ENCODE measurements around the gene TSC22D1.

TSC22D1 gene

DNA sequence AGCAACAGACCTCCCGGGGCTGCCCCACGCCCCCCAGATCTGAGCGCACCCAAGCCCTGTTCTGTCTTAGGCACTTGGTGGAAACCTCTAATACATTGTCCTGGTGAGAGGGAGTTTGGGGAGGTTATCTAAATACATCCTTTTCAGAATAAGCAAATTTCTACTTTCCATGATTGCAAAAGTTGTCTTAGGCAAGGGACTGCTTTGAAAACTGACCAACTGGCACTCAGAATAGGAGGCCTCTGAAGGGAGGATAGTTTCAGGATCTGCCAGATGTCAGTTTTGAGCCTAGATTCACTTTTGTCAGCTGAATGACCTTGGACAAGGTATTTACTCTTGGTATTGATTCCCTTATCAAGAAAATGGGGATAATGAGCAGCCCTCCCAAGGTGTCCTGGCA, 190.7 kb downstream of the TSC22D1 start:
- Histone ChIP-seq H3K9me3 (ENCODE audit: insufficient read depth, low read depth, low read length) (no peaks in the 10 kb centered on the region), H2AK5ac (ENCODE audit: low read length) (no peak overlapping the region), H4K12ac (ENCODE audit: low read depth, low read length) (no peak overlapping the region), H3K27ac (ENCODE audit: low read depth, low read length) (no peak overlapping the region), H3K79me1 (ENCODE audit: low read length) (peaks cover 3% of the 10 kb centered on the region), H3K4ac (ENCODE audit: low read depth, low read length) (no peak overlapping the region), H3K18ac (ENCODE audit: low read length) (no peak overlapping the region), H4K8ac (ENCODE audit: low read depth, low read length) (no peak overlapping the region), H3K36me3 (ENCODE audit: control insufficient read depth in 1 of 2, insufficient read depth in 2 of 2, low read length in 2 of 2) (no peaks in the 10 kb centered on the region), H3K4me2 (ENCODE audit: low read length) (no peak overlapping the region), H3K9ac (ENCODE audit: low read length) (no peak overlapping the region), H2AFZ (ENCODE audit: insufficient read depth, low read length, poor library complexity) (no peak overlapping the region), H3K23ac (ENCODE audit: low read length) (no peak overlapping the region), H2BK12ac (ENCODE audit: low read length) (no peak overlapping the region), H4K91ac (ENCODE audit: low read depth, low read length) (no peak overlapping the region), H2BK5ac (ENCODE audit: low read depth, low read length, poor library complexity) (no peak overlapping the region), H3K4me1 (ENCODE audit: control insufficient read depth in 1 of 2, insufficient read depth in 2 of 2, low read length in 2 of 2) (peaks cover 11 to 14% of the 10 kb centered on the region in 2 experiments), H3K27me3 (ENCODE audit: insufficient read depth, low read length) (no peaks in the 10 kb centered on the region), H3K14ac (ENCODE audit: low read length) (no peak overlapping the region), H2BK120ac (ENCODE audit: insufficient read depth, low read length, poor library complexity) (no peak overlapping the region), H3K79me2 (ENCODE audit: control insufficient read depth, insufficient read depth, low read length, poor library complexity) (no peaks in the 10 kb centered on the region), H3K4me3 (ENCODE audit: low read depth, low read length) (no peak overlapping the region)
- DNase-seq, result no peak
- WGBS (ENCODE audit: extremely low coverage, insufficient coverage, insufficient read length), result no CpG with 5 or more reads among the region's 3 CpGs

DNA sequence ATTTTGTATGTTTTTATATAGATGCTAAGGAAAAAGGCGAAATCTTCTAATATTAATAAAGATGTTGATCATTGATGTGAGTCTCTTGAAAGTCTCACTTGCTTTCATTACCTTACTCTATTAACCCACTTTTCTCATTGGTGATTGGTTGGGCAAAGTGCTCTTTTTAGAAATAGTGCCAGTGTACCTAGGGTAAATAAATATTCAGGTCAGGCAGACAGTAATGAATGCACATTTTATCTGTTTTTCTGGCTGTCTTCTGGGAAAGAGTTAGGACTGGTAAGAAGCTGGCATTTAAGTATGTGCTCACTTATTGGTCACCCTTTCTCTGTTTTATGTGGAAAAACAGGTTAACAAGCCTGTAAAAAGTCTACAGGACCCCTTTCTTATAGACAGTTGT, 191.4 kb downstream of the TSC22D1 start:
- Histone ChIP-seq H3K14ac (ENCODE audit: low read length) (no peak overlapping the region), H3K23ac (ENCODE audit: low read length) (no peak overlapping the region), H2BK5ac (ENCODE audit: low read depth, low read length, poor library complexity) (no peak overlapping the region), H4K8ac (ENCODE audit: low read depth, low read length) (no peak overlapping the region), H3K18ac (ENCODE audit: low read length) (no peak overlapping the region), H3K36me3 (ENCODE audit: control insufficient read depth in 1 of 2, insufficient read depth in 2 of 2, low read length in 2 of 2) (no peaks in the 10 kb centered on the region), H3K4ac (ENCODE audit: low read depth, low read length) (no peak overlapping the region), H2BK12ac (ENCODE audit: low read length) (no peak overlapping the region), H3K4me3 (ENCODE audit: low read depth, low read length) (no peak overlapping the region), H3K9ac (ENCODE audit: low read length) (no peak overlapping the region), H3K4me2 (ENCODE audit: low read length) (no peak overlapping the region), H2AFZ (ENCODE audit: insufficient read depth, low read length, poor library complexity) (no peak overlapping the region), H2BK120ac (ENCODE audit: insufficient read depth, low read length, poor library complexity) (no peak overlapping the region), H2AK5ac (ENCODE audit: low read length) (no peak overlapping the region), H3K4me1 (ENCODE audit: control insufficient read depth in 1 of 2, insufficient read depth in 2 of 2, low read length in 2 of 2) (peaks cover 11 to 14% of the 10 kb centered on the region in 2 experiments), H3K27me3 (ENCODE audit: insufficient read depth, low read length) (no peaks in the 10 kb centered on the region), H3K27ac (ENCODE audit: low read depth, low read length) (no peak overlapping the region), H3K9me3 (ENCODE audit: insufficient read depth, low read depth, low read length) (no peaks in the 10 kb centered on the region), H3K79me1 (ENCODE audit: low read length) (peaks cover 3% of the 10 kb centered on the region), H3K79me2 (ENCODE audit: control insufficient read depth, insufficient read depth, low read length, poor library complexity) (no peaks in the 10 kb centered on the region), H4K91ac (ENCODE audit: low read depth, low read length) (no peak overlapping the region), H4K12ac (ENCODE audit: low read depth, low read length) (no peak overlapping the region)
- WGBS (ENCODE audit: extremely low coverage, insufficient coverage, insufficient read length), result no CpG with 5 or more reads among the region's 1 CpG
- no peak for DNase-seq

DNA sequence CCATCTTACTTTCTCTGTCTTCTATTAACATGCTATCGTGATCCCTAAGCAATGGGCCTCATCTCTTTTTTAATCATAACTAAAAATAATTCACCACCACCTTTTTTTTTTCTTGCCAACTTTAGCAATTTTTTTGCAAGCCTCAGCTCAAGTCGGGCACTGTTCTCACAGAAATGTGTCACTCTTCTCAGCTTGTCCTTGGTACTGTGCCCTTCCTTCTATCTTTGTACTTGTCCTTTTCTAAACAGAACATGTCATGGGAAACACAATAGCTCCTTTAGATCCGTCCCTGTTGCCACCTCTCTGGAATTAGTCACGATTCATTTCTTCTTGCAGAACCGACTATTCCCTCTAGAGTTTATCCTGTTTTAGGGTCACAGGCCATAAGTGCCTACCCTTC, 192.2 kb downstream of the TSC22D1 start:
- Histone ChIP-seq H3K79me2 (ENCODE audit: control insufficient read depth, insufficient read depth, low read length, poor library complexity) (no peaks in the 10 kb centered on the region), H3K36me3 (ENCODE audit: control insufficient read depth in 1 of 2, insufficient read depth in 2 of 2, low read length in 2 of 2) (no peaks in the 10 kb centered on the region), H3K79me1 (ENCODE audit: low read length) (peaks cover 3% of the 10 kb centered on the region), H3K4me3 (ENCODE audit: low read depth, low read length) (no peak overlapping the region), H2AK5ac (ENCODE audit: low read length) (no peak overlapping the region), H3K9ac (ENCODE audit: low read length) (no peak overlapping the region), H3K27me3 (ENCODE audit: insufficient read depth, low read length) (no peaks in the 10 kb centered on the region), H3K23ac (ENCODE audit: low read length) (no peak overlapping the region), H3K27ac (ENCODE audit: low read depth, low read length) (no peak overlapping the region), H4K8ac (ENCODE audit: low read depth, low read length) (no peak overlapping the region), H3K4me2 (ENCODE audit: low read length) (no peak overlapping the region), H2AFZ (ENCODE audit: insufficient read depth, low read length, poor library complexity) (no peak overlapping the region), H2BK5ac (ENCODE audit: low read depth, low read length, poor library complexity) (no peak overlapping the region), H4K91ac (ENCODE audit: low read depth, low read length) (no peak overlapping the region), H3K4ac (ENCODE audit: low read depth, low read length) (no peak overlapping the region), H2BK12ac (ENCODE audit: low read length) (no peak overlapping the region), H4K12ac (ENCODE audit: low read depth, low read length) (no peak overlapping the region), H3K9me3 (ENCODE audit: insufficient read depth, low read depth, low read length) (no peaks in the 10 kb centered on the region), H3K18ac (ENCODE audit: low read length) (no peak overlapping the region), H2BK120ac (ENCODE audit: insufficient read depth, low read length, poor library complexity) (no peak overlapping the region), H3K4me1 (ENCODE audit: control insufficient read depth in 1 of 2, insufficient read depth in 2 of 2, low read length in 2 of 2) (peaks cover 10 to 14% of the 10 kb centered on the region in 2 experiments), H3K14ac (ENCODE audit: low read length) (no peak overlapping the region)
- DNase-seq, result no peak
- WGBS (ENCODE audit: extremely low coverage, insufficient coverage, insufficient read length), result no CpG with 5 or more reads among the region's 5 CpGs

DNA sequence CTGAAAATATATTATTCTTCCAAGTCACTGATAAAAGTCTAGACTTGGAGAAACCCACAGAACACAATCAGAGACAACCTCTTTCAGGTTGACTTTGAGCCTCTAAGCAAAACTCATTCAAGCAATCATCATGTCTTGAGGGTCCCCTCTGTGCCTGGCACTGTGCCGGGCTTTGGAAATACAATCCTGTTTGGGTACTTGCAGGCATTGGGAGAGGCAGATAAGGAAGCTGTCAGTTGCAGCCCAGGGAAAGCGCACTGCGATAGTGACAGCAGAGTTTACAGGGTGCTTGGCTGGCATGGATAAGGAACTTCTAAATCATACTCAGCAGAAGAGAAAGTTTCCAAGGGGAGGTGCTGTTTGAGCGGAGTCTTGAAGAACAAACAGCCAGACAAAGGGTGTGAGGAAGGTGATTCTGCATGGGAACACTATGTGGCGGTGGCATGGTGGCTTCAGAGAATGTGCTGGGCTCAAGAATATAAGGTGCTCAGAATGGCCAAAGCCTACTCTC, 193.4 kb downstream of the TSC22D1 start:
- no peak overlapping the region for H2AFZ ChIP-seq (ENCODE audit: insufficient read depth, low read length, poor library complexity)
- H4K8ac ChIP-seq (ENCODE audit: low read depth, low read length), result no peak overlapping the region
- no peak overlapping the region for H3K4me3 ChIP-seq (ENCODE audit: low read depth, low read length)
- H3K9me3 ChIP-seq (ENCODE audit: insufficient read depth, low read depth, low read length), result no peaks in the 10 kb centered on the region
- H3K27me3 ChIP-seq (ENCODE audit: insufficient read depth, low read length), result no peaks in the 10 kb centered on the region
- H3K36me3 ChIP-seq (ENCODE audit: control insufficient read depth in 1 of 2, insufficient read depth in 2 of 2, low read length in 2 of 2), result no peaks in the 10 kb centered on the region
- H2BK5ac ChIP-seq (ENCODE audit: low read depth, low read length, poor library complexity), result no peak overlapping the region
- no peak for DNase-seq
- H3K27ac ChIP-seq (ENCODE audit: low read depth, low read length), result no peak overlapping the region
- H3K4me2 ChIP-seq (ENCODE audit: low read length), result no peak overlapping the region
- H3K79me2 ChIP-seq (ENCODE audit: control insufficient read depth, insufficient read depth, low read length, poor library complexity), result no peaks in the 10 kb centered on the region
- no peak overlapping the region for H3K14ac ChIP-seq (ENCODE audit: low read length)
- H2AK5ac ChIP-seq (ENCODE audit: low read length), result no peak overlapping the region
- no peak overlapping the region for H2BK120ac ChIP-seq (ENCODE audit: insufficient read depth, low read length, poor library complexity)
- peaks cover 4 to 7% of the 10 kb centered on the region in 2 experiments for H3K4me1 ChIP-seq (ENCODE audit: control insufficient read depth in 1 of 2, insufficient read depth in 2 of 2, low read length in 2 of 2)
- WGBS (ENCODE audit: extremely low coverage, insufficient coverage, insufficient read length), result no CpG with 5 or more reads among the region's 5 CpGs
- H2BK12ac ChIP-seq (ENCODE audit: low read length), result no peak overlapping the region
- H3K23ac ChIP-seq (ENCODE audit: low read length), result no peak overlapping the region
- no peak overlapping the region for H4K91ac ChIP-seq (ENCODE audit: low read depth, low read length)
- no peak overlapping the region for H3K4ac ChIP-seq (ENCODE audit: low read depth, low read length)
- peaks cover 3% of the 10 kb centered on the region for H3K79me1 ChIP-seq (ENCODE audit: low read length)
- no peak overlapping the region for H3K18ac ChIP-seq (ENCODE audit: low read length)
- no peak overlapping the region for H4K12ac ChIP-seq (ENCODE audit: low read depth, low read length)
- H3K9ac ChIP-seq (ENCODE audit: low read length), result no peak overlapping the region

All from trophoblast cell (in vitro differentiated cells and primary cell).